ENCODE measurements around the gene VPREB1.

DNA sequence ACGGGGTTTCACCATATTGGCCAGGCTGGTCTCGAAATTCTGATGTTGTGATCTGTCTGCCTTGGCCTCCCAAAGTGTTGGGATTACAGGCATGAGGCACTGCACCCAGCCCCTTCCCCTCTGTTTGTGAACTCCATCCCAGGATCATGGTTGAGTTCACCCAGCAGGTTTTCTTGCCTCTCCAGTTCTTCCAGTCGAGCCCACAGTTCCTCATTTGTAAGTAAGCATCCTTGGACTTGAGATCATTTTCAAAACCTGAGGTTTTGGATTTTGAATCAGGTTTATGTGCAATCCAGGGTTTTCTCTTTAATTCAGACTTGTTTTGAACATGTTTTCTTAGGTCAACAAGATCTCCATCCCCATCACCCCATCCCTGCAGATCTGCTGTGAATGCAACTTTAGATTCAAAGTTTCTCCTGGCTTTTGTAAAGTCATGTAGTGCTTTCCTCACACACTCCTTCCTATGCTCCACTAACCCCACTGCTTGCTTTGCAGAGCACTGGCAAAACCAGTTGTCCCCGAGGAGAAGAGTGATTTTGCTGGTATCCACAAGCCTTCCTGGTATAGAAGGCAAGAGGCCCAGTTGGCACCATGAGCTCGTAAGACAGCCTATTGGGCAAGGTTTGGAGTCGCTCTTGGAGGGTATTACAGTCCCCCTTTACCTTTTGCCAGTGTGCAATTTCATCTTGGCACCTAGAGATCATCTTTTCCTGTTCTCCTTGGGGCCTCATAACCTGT lies 14.7 kb upstream of the VPREB1 start:
- TF ChIP-seq, protein P1, sequence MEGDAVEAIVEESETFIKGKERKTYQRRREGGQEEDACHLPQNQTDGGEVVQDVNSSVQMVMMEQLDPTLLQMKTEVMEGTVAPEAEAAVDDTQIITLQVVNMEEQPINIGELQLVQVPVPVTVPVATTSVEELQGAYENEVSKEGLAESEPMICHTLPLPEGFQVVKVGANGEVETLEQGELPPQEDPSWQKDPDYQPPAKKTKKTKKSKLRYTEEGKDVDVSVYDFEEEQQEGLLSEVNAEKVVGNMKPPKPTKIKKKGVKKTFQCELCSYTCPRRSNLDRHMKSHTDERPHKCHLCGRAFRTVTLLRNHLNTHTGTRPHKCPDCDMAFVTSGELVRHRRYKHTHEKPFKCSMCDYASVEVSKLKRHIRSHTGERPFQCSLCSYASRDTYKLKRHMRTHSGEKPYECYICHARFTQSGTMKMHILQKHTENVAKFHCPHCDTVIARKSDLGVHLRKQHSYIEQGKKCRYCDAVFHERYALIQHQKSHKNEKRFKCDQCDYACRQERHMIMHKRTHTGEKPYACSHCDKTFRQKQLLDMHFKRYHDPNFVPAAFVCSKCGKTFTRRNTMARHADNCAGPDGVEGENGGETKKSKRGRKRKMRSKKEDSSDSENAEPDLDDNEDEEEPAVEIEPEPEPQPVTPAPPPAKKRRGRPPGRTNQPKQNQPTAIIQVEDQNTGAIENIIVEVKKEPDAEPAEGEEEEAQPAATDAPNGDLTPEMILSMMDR (IDR thresholded peaks at IDR 0.05; ENCODE audit: low read depth, low read length) = no peak
- no peak for TF ChIP-seq POLR2A (IDR thresholded peaks at IDR 0.05; ENCODE audit: extremely low read depth, insufficient read length)

Measured in NB4 (cell line).